Measurements from ENCODE around the gene INPP5A. TPM values are rescaled to one million over a fixed set of nuclear protein-coding genes. Genes with fewer than 3 reads are reported as not detected.
"Not testable (repeated sequence)": the region's sequence is repeated elsewhere in the genome, so short reads cannot be mapped to it uniquely, and the experiment has no call there.

Gene INPP5A
- total RNA-seq, 1 donor from 2014 or later, result 105 TPM

GRCh38 chr10:132551808-132552130, 14.2 kb downstream of the INPP5A start:
- no peaks in the 10 kb centered on the region for H3K9me3 ChIP-seq (replicated peaks)
- DNase-seq, result no peak
- H3K4me3 ChIP-seq, result no peak overlapping the region
- H3K27ac ChIP-seq (replicated peaks), result no peak overlapping the region
- H3K27me3 ChIP-seq (ENCODE audit: low read depth), result no peaks in the 10 kb centered on the region
- H3K36me3 ChIP-seq, result no peaks in the 10 kb centered on the region
- H3K4me1 ChIP-seq, result peaks cover 71% of the 10 kb centered on the region
- TF ChIP-seq CTCF (IDR thresholded peaks at IDR 0.05; ENCODE audit: borderline replicate concordance), result no peak
- intact Hi-C loops (cut with micrococcal nuclease), result no loop called here

GRCh38 chr10:132552635-132553034, 15.0 kb downstream of the INPP5A start:
- intact Hi-C loops (cut with micrococcal nuclease); H3K36me3 ChIP-seq; H3K27ac ChIP-seq (replicated peaks); H3K27me3 ChIP-seq (ENCODE audit: low read depth); H3K4me3 ChIP-seq; DNase-seq; H3K9me3 ChIP-seq (replicated peaks): not testable (repeated sequence)
- H3K4me1 ChIP-seq, result peaks cover 67% of the 10 kb centered on the region

- peaks cover 67% of the 10 kb centered on the region for H3K4me1 ChIP-seq
- H3K4me3 ChIP-seq; DNase-seq; H3K36me3 ChIP-seq; H3K27ac ChIP-seq (replicated peaks); H3K9me3 ChIP-seq (replicated peaks); H3K27me3 ChIP-seq (ENCODE audit: low read depth); intact Hi-C loops (cut with micrococcal nuclease): not testable (repeated sequence)
Measured at GRCh38 chr10:132553568-132553967, 16.0 kb downstream of the INPP5A start.

GRCh38 chr10:132554053-132554990, 16.7 kb downstream of the INPP5A start:
- Histone ChIP-seq H3K9me3 (replicated peaks) (no peaks in the 10 kb centered on the region), H3K36me3 (no peaks in the 10 kb centered on the region), H3K4me3 (no peak overlapping the region), H3K27me3 (ENCODE audit: low read depth) (no peaks in the 10 kb centered on the region), H3K4me1 (peaks cover 67% of the 10 kb centered on the region), H3K27ac (replicated peaks) (no peak overlapping the region)
- no peak for TF ChIP-seq CTCF (IDR thresholded peaks at IDR 0.05; ENCODE audit: borderline replicate concordance)
- no peak for DNase-seq
- intact Hi-C loops (cut with micrococcal nuclease), result no loop called here

GRCh38 chr10:132554991-132555647, 17.5 kb downstream of the INPP5A start:
- H3K27me3 ChIP-seq (ENCODE audit: low read depth), result no peaks in the 10 kb centered on the region
- no peak overlapping the region for H3K4me3 ChIP-seq
- H3K36me3 ChIP-seq, result no peaks in the 10 kb centered on the region
- H3K4me1 ChIP-seq, result peaks cover 69% of the 10 kb centered on the region
- no peaks in the 10 kb centered on the region for H3K9me3 ChIP-seq (replicated peaks)
- DNase-seq, result peak; percentile 66
- intact Hi-C loops (cut with micrococcal nuclease), result no loop called here
- H3K27ac ChIP-seq (replicated peaks), result no peak overlapping the region
- no peak for TF ChIP-seq CTCF (IDR thresholded peaks at IDR 0.05; ENCODE audit: borderline replicate concordance)

- H3K36me3 ChIP-seq, result no peaks in the 10 kb centered on the region
- peaks cover 69% of the 10 kb centered on the region for H3K4me1 ChIP-seq
- no peaks in the 10 kb centered on the region for H3K27me3 ChIP-seq (ENCODE audit: low read depth)
- H3K9me3 ChIP-seq (replicated peaks), result no peaks in the 10 kb centered on the region
- H3K4me3 ChIP-seq, result no peak overlapping the region
- intact Hi-C loops (cut with micrococcal nuclease), result no loop called here
- H3K27ac ChIP-seq (replicated peaks), result no peak overlapping the region
- DNase-seq, result peak; percentile 18
- no peak for TF ChIP-seq CTCF (IDR thresholded peaks at IDR 0.05; ENCODE audit: borderline replicate concordance)
Measured at GRCh38 chr10:132555648-132556575, 18.3 kb downstream of the INPP5A start.

All from left ventricle myocardium inferior (tissue), 1 donor.